Stomach (tissue), 4 donors: Measurements from ENCODE around the gene PDE3A.

Experiments
- CTCF ChIP-seq, 7 experiments: fragments of 450-650 bp in 4 of 7; fragments of 200-600 bp in 3 of 7; sonication (generic) in 3 of 7; IDR thresholded peaks; one replicate each; pipeline ENCODE4 v1.5.1; 2016 to 2019; ENCODE audit warnings: antibody characterized with exemption in 7 of 7, control low read depth in 2 of 7, mild to moderate bottlenecking in 1 of 7
- POLR2A ChIP-seq, 4 donors: fragments of 450-650 bp; IDR thresholded peaks; one replicate each; pipeline ENCODE4 v1.6.1; 2016; ENCODE audit warnings: antibody characterized with exemption in 4 of 4, control low read depth in 2 of 4, mild to moderate bottlenecking in 1 of 4, moderate library complexity in 1 of 4

- TF ChIP-seq CTCF (IDR thresholded peaks at IDR 0.05) (no peak), POLR2A (IDR thresholded peaks at IDR 0.05) (no peak)
Observed at GRCh38 chr12:20436316-20436715, 68.0 kb downstream of the PDE3A start.
